GM12872 (cell line): ENCODE data around the gene U2AF2.

Experiments used
- TF ChIP-seq, protein P1 (sequence below): IDR thresholded peaks from 3 replicates; pipeline ENCODE4 v1.5.1; 2011; ENCODE audit warnings: low read depth, mild to moderate bottlenecking, low read length, moderate library complexity; ENCODE audit not compliant: insufficient read depth

The U2AF2 gene

DNA sequence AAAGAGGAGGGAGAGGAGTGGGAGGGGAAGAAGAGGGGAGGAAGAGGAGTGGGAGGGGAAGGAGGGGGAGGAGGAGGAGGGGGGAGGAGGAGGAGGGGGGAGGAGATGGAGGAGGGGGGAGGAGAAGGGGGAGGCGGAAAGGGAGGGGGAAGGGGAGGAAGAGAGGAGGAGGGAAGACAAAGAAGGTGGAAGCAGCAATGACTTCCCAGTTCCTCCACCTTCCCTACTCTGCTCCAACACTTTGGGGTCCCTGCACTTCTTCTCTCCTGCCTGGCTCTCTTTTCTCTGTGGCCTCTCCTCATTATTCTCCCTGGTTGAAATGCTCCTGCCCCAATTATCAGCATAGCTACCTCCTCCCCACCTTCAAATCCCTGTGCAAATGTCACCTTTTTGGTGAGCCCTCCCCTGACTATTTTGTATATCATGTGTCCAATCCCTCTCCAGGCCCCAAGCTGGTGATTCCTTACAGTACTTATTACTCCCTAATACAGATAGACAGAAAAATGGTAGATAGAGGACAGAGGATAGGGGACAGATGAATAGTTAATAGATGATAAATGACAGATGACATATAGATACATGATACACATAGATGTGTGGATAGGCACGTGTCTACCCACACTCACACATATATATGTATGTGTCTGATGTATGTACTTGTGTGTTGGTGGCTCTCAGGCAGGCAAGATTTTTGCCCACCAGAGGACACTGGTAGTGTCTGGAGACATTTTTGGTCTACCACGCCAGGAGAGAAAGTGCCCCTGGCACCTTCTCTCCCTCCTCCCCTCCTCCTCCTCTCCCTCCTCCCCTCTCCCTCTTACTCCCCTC is 58.2 kb downstream of the U2AF2 start:
- TF ChIP-seq, protein P1, sequence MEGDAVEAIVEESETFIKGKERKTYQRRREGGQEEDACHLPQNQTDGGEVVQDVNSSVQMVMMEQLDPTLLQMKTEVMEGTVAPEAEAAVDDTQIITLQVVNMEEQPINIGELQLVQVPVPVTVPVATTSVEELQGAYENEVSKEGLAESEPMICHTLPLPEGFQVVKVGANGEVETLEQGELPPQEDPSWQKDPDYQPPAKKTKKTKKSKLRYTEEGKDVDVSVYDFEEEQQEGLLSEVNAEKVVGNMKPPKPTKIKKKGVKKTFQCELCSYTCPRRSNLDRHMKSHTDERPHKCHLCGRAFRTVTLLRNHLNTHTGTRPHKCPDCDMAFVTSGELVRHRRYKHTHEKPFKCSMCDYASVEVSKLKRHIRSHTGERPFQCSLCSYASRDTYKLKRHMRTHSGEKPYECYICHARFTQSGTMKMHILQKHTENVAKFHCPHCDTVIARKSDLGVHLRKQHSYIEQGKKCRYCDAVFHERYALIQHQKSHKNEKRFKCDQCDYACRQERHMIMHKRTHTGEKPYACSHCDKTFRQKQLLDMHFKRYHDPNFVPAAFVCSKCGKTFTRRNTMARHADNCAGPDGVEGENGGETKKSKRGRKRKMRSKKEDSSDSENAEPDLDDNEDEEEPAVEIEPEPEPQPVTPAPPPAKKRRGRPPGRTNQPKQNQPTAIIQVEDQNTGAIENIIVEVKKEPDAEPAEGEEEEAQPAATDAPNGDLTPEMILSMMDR: no peak

DNA sequence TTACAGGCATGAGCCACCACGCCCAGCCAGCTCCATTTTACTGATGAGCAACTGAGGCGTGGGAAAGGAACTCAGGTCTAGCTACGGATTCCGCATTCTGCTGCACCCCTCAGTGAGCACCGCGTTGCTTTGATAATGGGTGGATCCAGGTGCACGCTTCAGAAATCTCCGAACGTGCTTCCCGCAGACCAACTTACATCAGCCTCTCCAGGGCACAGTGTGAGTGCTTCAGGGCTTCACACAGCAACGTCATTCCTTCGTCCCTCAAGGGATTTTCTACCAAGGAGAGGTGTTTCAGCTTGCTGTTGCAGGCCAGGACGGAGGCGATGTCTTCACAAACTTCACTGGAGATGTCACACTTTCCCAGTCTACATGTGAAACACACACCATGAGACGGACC is 61.7 kb downstream of the U2AF2 start:
- TF ChIP-seq, protein P1: no peak

DNA sequence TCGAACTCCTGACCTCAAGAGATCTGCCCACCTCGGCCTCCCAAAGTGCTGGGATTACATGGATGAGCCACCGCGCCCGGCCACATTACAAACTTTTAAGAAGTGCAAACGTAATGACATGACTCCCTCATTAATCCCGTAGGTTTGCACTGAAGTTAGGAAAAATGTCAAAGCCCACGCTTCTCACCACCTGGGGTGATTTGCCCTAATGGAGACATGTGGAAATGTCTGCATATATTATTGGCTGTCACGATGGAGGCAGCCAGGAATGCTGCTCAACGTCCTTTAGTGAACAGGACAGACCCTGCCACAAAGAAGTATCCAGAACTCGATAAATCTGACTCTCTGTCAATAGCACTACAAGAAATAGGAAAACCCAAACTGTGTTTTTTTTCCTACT is 62.4 kb downstream of the U2AF2 start:
- TF ChIP-seq, protein P1: no peak

DNA sequence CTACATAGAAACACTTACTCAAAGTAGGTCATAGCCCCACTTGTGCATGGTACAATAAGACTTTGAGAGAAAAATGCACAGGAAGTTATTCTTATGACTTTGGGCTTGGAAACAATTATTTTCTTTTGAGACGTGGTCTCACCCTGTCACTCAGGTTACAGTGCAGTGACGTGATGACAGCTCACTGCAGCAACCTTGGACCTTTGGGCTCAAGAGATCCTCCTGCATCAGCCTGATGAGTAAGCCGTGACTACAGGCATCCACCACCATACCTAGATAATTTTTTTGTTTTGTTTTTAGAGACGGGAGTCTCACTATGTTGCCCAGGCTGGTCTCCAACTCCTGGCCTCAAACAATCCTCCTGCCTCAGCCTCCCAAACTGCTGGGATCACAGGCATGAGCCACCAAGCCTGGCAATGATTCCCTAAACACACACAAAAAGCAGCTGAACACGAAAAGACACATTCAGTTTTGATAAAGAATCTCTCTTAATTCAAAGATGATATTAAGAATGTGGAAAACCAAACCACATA is 65.4 kb downstream of the U2AF2 start:
- TF ChIP-seq, protein P1: no peak

DNA sequence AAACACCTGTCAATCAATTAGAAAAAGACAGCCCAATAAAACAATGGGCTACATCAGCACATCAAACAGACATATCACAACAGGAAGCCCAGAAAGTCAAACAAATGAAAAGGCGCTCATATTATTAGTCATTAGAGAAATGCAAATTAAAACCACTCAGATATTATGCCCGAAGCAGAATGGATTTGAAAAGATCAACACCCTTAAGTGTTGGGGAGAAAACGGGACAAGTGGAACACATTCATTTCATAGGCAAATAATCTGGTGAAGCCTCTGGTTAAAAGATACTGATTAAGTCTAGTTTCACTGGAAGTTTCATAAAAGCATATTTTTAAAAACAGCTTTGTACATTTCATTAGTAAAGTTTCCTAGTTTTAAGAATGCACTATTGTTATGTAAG is 66.0 kb downstream of the U2AF2 start:
- TF ChIP-seq, protein P1: no peak

DNA sequence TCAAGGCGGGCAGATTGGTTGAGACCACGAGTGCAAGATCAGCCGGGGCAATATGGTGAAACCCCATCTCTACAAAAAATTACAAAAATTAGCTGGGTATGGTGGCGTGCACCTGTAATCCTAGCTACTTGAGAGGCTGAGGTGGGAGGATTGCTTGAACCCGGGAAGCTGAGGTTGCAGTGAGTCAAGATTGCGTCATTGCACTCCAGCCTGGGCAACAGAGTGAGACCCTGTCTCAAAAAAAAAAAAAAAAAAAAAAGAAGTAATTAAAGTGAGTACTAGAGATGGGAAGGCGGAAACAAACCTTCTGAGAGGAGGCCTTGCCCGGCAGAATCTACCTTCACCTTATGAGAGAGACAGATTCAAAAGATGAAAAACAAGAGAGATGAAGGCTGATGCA is 68.7 kb downstream of the U2AF2 start:
- TF ChIP-seq, protein P1: no peak
